ENCODE data around the gene ZNF292.

- TF ChIP-seq REST (IDR thresholded peaks at IDR 0.05; ENCODE audit: insufficient read depth in 1 of 2, low read depth in 2 of 2, low read length in 2 of 2) (no peak), FOXP2 (optimal IDR thresholded peaks at IDR 0.05; ENCODE audit: borderline replicate concordance, extremely low read depth, extremely low read length, insufficient read depth) (no peak)
These were observed 32.9 kb upstream of the ZNF292 start for GRCh38 chr6:87122477-87122876.
